ENCODE results near the gene PTMS. TPM values are rescaled to one million over a fixed set of nuclear protein-coding genes. Genes with fewer than 3 reads are reported as not detected.

PTMS gene
- total RNA-seq, 1 donor from 2014 or later, result 134 TPM

DNA sequence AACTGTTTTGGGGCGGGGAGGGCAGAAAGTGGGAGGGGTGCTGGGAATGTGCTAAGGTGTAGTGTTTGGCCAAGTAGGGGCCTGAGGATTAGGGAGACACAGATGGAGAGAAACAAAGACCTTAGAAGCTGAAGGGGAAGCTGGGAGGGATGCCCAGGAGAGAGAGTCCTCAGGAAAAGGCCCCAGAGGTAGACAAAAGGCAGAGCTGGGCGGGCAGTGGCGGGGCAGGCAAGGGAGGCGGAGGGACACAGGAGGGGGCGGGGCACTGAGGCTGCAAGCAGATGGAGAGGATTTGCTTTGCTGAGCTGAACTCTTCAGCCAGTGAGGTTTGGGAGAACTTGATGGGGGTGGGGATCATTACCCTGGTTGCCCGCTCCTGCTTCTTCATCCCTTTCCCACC, 2.8 kb downstream of the PTMS start:
- TF ChIP-seq, protein P1, sequence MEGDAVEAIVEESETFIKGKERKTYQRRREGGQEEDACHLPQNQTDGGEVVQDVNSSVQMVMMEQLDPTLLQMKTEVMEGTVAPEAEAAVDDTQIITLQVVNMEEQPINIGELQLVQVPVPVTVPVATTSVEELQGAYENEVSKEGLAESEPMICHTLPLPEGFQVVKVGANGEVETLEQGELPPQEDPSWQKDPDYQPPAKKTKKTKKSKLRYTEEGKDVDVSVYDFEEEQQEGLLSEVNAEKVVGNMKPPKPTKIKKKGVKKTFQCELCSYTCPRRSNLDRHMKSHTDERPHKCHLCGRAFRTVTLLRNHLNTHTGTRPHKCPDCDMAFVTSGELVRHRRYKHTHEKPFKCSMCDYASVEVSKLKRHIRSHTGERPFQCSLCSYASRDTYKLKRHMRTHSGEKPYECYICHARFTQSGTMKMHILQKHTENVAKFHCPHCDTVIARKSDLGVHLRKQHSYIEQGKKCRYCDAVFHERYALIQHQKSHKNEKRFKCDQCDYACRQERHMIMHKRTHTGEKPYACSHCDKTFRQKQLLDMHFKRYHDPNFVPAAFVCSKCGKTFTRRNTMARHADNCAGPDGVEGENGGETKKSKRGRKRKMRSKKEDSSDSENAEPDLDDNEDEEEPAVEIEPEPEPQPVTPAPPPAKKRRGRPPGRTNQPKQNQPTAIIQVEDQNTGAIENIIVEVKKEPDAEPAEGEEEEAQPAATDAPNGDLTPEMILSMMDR (IDR thresholded peaks at IDR 0.05), result no peak
- TF ChIP-seq EZH2 (IDR thresholded peaks at IDR 0.05) (no peak), EZH2phosphoT487 (IDR thresholded peaks at IDR 0.05) (no peak)
- H3K9me3 Mint-ChIP-seq, result no peaks in the 10 kb centered on the region
- Histone ChIP-seq H3K4me3 (peak overlapping the region; percentile 100), H3F3A (ENCODE audit: low read depth) (peaks cover 81% of the 10 kb centered on the region), H3K36me3 (peaks cover 5% of the 10 kb centered on the region), H3K4me1 (peaks cover 60% of the 10 kb centered on the region), H3K9me3 (ENCODE audit: low read depth) (no peaks in the 10 kb centered on the region), H3K4me2 (peak overlapping the region; percentile 89), H2AFZ (replicated peaks) (no peak overlapping the region), H4K20me1 (ENCODE audit: low read depth) (peaks cover 66% of the 10 kb centered on the region), H3K9ac (peak overlapping the region; percentile 90), H3K27me3 (peaks cover 15% of the 10 kb centered on the region), H3K79me2 (ENCODE audit: low read depth) (peaks cover 65% of the 10 kb centered on the region), H3K27ac (peak overlapping the region; percentile 99)
- H3K4me3 Mint-ChIP-seq, result peak overlapping the region; percentile 99
- peak overlapping the region; percentile 96 for H3K27ac Mint-ChIP-seq
- H3K27me3 Mint-ChIP-seq (ENCODE audit: insufficient read depth, low read depth), result peaks cover 23% of the 10 kb centered on the region
- H3K36me3 Mint-ChIP-seq, result peaks cover 27% of the 10 kb centered on the region
- H3K4me1 Mint-ChIP-seq, result peaks cover 60% of the 10 kb centered on the region
- DNase-seq (ENCODE audit: low spot score), result peak; percentile 96

DNA sequence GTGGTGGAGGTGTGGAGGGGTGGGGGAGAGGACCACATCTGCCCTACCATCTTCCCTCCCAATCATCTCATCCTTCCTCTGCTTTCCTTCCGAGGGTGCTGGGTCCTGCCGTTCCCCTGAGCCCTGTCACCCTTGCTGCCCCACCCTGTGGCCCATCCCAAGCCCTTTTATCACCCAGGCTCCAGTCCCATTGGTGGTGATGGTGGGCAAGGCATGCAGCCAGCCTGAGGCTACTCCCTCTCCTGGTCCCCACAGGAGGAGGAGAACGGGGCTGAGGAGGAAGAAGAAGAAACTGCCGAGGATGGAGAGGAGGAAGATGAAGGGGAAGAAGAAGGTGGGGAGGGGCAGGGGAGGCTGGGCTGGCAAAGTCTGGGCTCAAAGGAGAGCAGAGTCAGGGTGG, 3.5 kb downstream of the PTMS start:
- Mint-ChIP-seq H3K36me3 (peaks cover 28% of the 10 kb centered on the region), H3K27ac (no peak overlapping the region), H3K4me1 (peaks cover 56% of the 10 kb centered on the region), H3K9me3 (no peaks in the 10 kb centered on the region), H3K4me3 (peak overlapping the region; percentile 50), H3K27me3 (ENCODE audit: insufficient read depth, low read depth) (peaks cover 22% of the 10 kb centered on the region)
- H3K27me3 ChIP-seq, result peaks cover 18% of the 10 kb centered on the region
- peak overlapping the region; percentile 100 for H3K4me3 ChIP-seq
- no peak overlapping the region for H3K9ac ChIP-seq
- peaks cover 59% of the 10 kb centered on the region for H3K4me1 ChIP-seq
- DNase-seq (ENCODE audit: low spot score), result no peak
- peaks cover 5% of the 10 kb centered on the region for H3K36me3 ChIP-seq
- TF ChIP-seq, protein P1 (IDR thresholded peaks at IDR 0.05), result no peak
- peak overlapping the region; percentile 54 for H3K27ac ChIP-seq
- no peak overlapping the region for H2AFZ ChIP-seq (replicated peaks)
- H3F3A ChIP-seq (ENCODE audit: low read depth), result peaks cover 79% of the 10 kb centered on the region
- H3K9me3 ChIP-seq (ENCODE audit: low read depth), result no peaks in the 10 kb centered on the region
- peaks cover 68% of the 10 kb centered on the region for H4K20me1 ChIP-seq (ENCODE audit: low read depth)
- peaks cover 62% of the 10 kb centered on the region for H3K79me2 ChIP-seq (ENCODE audit: low read depth)
- H3K4me2 ChIP-seq, result peak overlapping the region; percentile 89

DNA sequence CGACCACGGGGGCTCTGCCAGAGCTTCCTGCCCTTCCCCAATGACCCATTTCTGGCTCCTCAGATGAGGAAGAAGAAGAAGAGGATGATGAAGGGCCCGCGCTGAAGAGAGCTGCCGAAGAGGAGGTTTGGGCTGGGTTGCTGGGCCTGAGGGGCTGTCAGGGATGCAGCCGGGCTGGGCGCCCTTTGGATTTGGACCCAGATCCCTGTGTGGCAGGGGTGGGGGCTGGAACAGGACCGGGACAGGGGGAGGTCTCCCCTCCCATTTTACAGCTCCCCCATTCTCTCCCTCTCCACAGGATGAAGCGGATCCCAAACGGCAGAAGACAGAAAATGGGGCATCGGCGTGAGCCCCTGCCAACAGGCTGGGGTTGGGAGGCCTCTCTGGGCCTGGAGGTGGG, 3.9 kb downstream of the PTMS start:
- peaks cover 74% of the 10 kb centered on the region for H3F3A ChIP-seq (ENCODE audit: low read depth)
- Mint-ChIP-seq H3K4me1 (peaks cover 55% of the 10 kb centered on the region), H3K36me3 (peaks cover 32% of the 10 kb centered on the region), H3K27me3 (ENCODE audit: insufficient read depth, low read depth) (peaks cover 24% of the 10 kb centered on the region), H3K27ac (no peak overlapping the region), H3K4me3 (peak overlapping the region; percentile 50), H3K9me3 (no peaks in the 10 kb centered on the region)
- TF ChIP-seq EZH2 (IDR thresholded peaks at IDR 0.05), result no peak
- no peak for TF ChIP-seq EZH2phosphoT487 (IDR thresholded peaks at IDR 0.05)
- TF ChIP-seq, protein P1 (IDR thresholded peaks at IDR 0.05), result no peak
- peaks cover 58% of the 10 kb centered on the region for H3K79me2 ChIP-seq (ENCODE audit: low read depth)
- H3K36me3 ChIP-seq, result peaks cover 5% of the 10 kb centered on the region
- H3K4me3 ChIP-seq, result no peak overlapping the region
- H3K27ac ChIP-seq, result peak overlapping the region; percentile 54
- H3K9me3 ChIP-seq (ENCODE audit: low read depth), result no peaks in the 10 kb centered on the region
- H4K20me1 ChIP-seq (ENCODE audit: low read depth), result peaks cover 68% of the 10 kb centered on the region
- H3K27me3 ChIP-seq, result peaks cover 18% of the 10 kb centered on the region
- no peak for DNase-seq (ENCODE audit: low spot score)
- H3K9ac ChIP-seq, result no peak overlapping the region
- H2AFZ ChIP-seq (replicated peaks), result no peak overlapping the region
- peak overlapping the region; percentile 89 for H3K4me2 ChIP-seq
- peaks cover 54% of the 10 kb centered on the region for H3K4me1 ChIP-seq

Measured in neural progenitor cell (in vitro differentiated cells).